PC-3 (cell line): Measurements from ENCODE around the gene MINDY3.

Experiments
- EZH2 ChIP-seq: fragments of 300-600 bp; sonication (generic); IDR thresholded peaks from one replicate; pipeline ENCODE4 v1.6.1; 2017; ENCODE audit warnings: antibody characterized with exemption, mild to moderate bottlenecking, low read length; ENCODE audit not compliant: unreplicated experiment
- EZH2phosphoT487 ChIP-seq: fragments of 300-600 bp; sonication (generic); IDR thresholded peaks from 2 replicates; pipeline ENCODE4 v1.6.1; 2018; ENCODE audit warnings: mild to moderate bottlenecking, antibody characterized with exemption, low read length, borderline replicate concordance
- TF ChIP-seq, protein P1 (sequence below): fragments of 300-600 bp; sonication (generic); conservative IDR thresholded peaks from 2 replicates; pipeline ENCODE4 v1.5.1; 2017; ENCODE audit warnings: antibody characterized with exemption, low read depth, mild to moderate bottlenecking, low read length

DNA sequence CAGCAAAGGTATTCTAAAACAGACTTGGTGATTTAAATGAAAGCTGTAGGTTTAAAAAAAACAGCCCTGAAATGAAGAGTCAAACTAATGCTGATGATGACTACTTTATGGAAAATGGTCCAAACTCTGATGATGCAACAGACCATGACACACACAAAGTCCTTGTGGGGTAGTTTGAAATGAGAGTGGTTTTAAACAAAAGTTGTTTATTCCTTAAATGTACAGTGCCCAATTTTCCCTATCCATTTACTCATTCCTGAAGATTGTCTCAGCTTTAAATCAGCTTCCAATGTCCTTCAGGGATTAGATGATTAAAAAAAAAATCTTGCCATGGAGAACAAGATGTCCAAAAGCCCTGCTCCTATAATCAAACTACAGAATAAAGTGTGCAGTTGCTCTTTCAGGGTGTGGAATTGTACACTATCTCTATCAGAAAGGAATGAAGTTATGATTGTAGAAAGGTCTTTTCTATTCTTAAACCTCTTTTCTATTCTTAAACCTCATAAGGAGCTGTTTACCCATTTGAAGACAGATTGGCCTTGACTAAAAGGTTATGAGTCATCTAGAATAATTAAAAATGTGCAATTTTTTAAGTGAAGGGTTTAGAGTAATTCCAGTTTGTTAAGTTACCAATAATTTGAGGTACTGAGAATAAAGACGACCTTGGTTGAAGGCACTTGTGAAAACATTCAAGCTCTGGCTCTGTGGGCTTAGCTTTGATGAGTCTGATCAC is 70.3 kb downstream of the MINDY3 start:
- TF ChIP-seq, protein P1, sequence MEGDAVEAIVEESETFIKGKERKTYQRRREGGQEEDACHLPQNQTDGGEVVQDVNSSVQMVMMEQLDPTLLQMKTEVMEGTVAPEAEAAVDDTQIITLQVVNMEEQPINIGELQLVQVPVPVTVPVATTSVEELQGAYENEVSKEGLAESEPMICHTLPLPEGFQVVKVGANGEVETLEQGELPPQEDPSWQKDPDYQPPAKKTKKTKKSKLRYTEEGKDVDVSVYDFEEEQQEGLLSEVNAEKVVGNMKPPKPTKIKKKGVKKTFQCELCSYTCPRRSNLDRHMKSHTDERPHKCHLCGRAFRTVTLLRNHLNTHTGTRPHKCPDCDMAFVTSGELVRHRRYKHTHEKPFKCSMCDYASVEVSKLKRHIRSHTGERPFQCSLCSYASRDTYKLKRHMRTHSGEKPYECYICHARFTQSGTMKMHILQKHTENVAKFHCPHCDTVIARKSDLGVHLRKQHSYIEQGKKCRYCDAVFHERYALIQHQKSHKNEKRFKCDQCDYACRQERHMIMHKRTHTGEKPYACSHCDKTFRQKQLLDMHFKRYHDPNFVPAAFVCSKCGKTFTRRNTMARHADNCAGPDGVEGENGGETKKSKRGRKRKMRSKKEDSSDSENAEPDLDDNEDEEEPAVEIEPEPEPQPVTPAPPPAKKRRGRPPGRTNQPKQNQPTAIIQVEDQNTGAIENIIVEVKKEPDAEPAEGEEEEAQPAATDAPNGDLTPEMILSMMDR = no peak
- TF ChIP-seq EZH2phosphoT487 = no peak
- no peak for TF ChIP-seq EZH2
